GM10266 (cell line): ENCODE measurements around the gene CRHBP.
"Not testable (repeated sequence)": the region's sequence is repeated elsewhere in the genome, so short reads cannot be mapped to it uniquely, and the experiment has no call there.

Source experiments
- DNase-seq: peaks from one replicate; pipeline ENCODE4 v3.0.0; 2012; ENCODE audit errors: extremely low spot score
- CTCF ChIP-seq: IDR thresholded peaks from 2 replicates; pipeline ENCODE4 v1.5.1; 2012; ENCODE audit warnings: mild to moderate bottlenecking, low read depth; ENCODE audit not compliant: control insufficient read depth, insufficient read depth; ENCODE audit errors: missing control alignments

The CRHBP gene

GRCh38 chr5:76982450-76982849, 29.6 kb downstream of the CRHBP start:
- DNase-seq: no peak
- TF ChIP-seq CTCF: no peak

- no peak for TF ChIP-seq CTCF
- no peak for DNase-seq
These were observed 30.6 kb downstream of the CRHBP start for GRCh38 chr5:76983468-76983867.

GRCh38 chr5:76986825-76987526, 34.1 kb downstream of the CRHBP start:
- no peak for DNase-seq
- no peak for TF ChIP-seq CTCF

GRCh38 chr5:76990899-76991459, 38.1 kb downstream of the CRHBP start:
- TF ChIP-seq CTCF: no peak
- DNase-seq: no peak

GRCh38 chr5:76993436-76993835, 40.6 kb downstream of the CRHBP start:
- DNase-seq: not testable (repeated sequence)

DNA sequence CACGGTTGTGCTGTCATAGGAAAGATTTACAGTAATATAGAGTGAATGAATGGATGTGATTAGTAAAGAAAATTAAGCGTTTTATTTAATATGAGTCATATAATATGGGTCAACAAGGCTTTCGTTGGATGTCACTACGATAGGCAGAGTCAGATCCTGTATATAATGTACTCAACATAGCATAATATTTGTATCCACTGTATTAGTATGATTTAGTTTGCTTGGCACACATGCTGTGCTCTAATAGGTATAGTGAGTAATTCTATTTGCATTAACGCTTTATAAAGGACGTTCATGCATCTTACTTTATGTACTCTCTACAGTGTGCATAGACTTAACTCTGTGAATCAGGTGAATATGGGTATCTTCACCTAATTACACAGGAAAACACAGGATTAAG, 41.5 kb downstream of the CRHBP start:
- no peak for TF ChIP-seq CTCF
- no peak for DNase-seq

- DNase-seq: not testable (repeated sequence)
These were observed 45.4 kb downstream of the CRHBP start for GRCh38 chr5:76998251-76998650.

DNA sequence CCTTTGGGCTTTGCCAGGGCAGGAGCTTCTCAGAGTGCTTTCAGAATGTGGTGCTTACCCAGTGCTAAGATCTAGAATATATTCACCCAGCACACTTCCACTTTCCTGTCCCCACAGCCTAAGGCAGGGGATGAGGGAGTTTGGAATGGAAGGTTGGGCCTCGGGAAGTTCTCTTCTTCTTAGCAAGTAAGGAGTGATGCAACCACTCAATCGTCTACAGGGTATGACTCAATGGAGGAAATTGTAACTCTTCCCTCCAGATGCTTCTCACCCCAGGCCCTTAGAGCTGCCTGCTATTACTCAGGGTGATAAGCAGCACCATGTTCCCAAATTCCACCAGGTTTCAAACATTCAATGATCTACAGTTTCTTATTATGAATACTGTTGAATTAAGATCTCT, 46.6 kb downstream of the CRHBP start:
- DNase-seq: no peak
- TF ChIP-seq CTCF: no peak
